ENCODE data around the gene EVI2A.
A peak's percentile ranks its signal among the peaks of the same experiment; 100 is the strongest.

The EVI2A gene

GRCh38 chr17:31275116-31275515 is 46.3 kb downstream of the EVI2A start:
- peak; percentile 41 for DNase-seq (ENCODE audit: low read depth)
- no peak overlapping the region for H3K4me3 ChIP-seq (replicated peaks; ENCODE audit: low read depth, low read length)
- no peak for TF ChIP-seq CTCF (IDR thresholded peaks at IDR 0.05; ENCODE audit: low read length, missing control alignments)

- no peak overlapping the region for H3K4me3 ChIP-seq (replicated peaks; ENCODE audit: low read depth, low read length)
- TF ChIP-seq CTCF (IDR thresholded peaks at IDR 0.05; ENCODE audit: low read length, missing control alignments) = no peak
- peak; percentile 93 for DNase-seq (ENCODE audit: low read depth)
These were observed 47.2 kb downstream of the EVI2A start for GRCh38 chr17:31274252-31274651.

- H3K4me3 ChIP-seq (replicated peaks; ENCODE audit: low read depth, low read length) = no peak overlapping the region
- TF ChIP-seq CTCF (IDR thresholded peaks at IDR 0.05; ENCODE audit: low read length, missing control alignments) = no peak
- DNase-seq (ENCODE audit: low read depth) = no peak
These were observed 47.9 kb downstream of the EVI2A start for GRCh38 chr17:31273516-31273915.

GRCh38 chr17:31272803-31273202 is 48.6 kb downstream of the EVI2A start:
- H3K4me3 ChIP-seq (replicated peaks; ENCODE audit: low read depth, low read length) = no peak overlapping the region
- no peak for DNase-seq (ENCODE audit: low read depth)
- TF ChIP-seq CTCF (IDR thresholded peaks at IDR 0.05; ENCODE audit: low read length, missing control alignments) = no peak

- no peak for TF ChIP-seq CTCF (IDR thresholded peaks at IDR 0.05; ENCODE audit: low read length, missing control alignments)
- no peak overlapping the region for H3K4me3 ChIP-seq (replicated peaks; ENCODE audit: low read depth, low read length)
- no peak for DNase-seq (ENCODE audit: low read depth)
These were observed 49.2 kb downstream of the EVI2A start for GRCh38 chr17:31272236-31272635.

- no peak overlapping the region for H3K4me3 ChIP-seq (replicated peaks; ENCODE audit: low read depth, low read length)
- DNase-seq (ENCODE audit: low read depth) = peak; percentile 95
These were observed 51.8 kb downstream of the EVI2A start for GRCh38 chr17:31269578-31269983.

More at GRCh38 chr17:31269578-31269983, 51.8 kb downstream of the EVI2A start:
- TF ChIP-seq CTCF (IDR thresholded peaks at IDR 0.05; ENCODE audit: low read length, missing control alignments) = no peak

Measured in fibroblast of pulmonary artery (primary cell).